OCI-LY3 (cell line): ENCODE data around the gene ARHGAP15.

Source experiments
- H2AFZ ChIP-seq: fragments of 200-600, 300-600 bp; shearing (Covaris generic); 2 replicates; pipeline ENCODE4 v1.6.0; 2014; ENCODE audit warnings: antibody characterized with exemption, low read depth, low read length
- H3K27ac ChIP-seq: fragments of 200-600, 300-600 bp; sonication (generic); 2 replicates; pipeline ENCODE4 v1.5.1; 2014; ENCODE audit warnings: mild to moderate bottlenecking, low read length, moderate library complexity, mixed read lengths
- H3K27me3 ChIP-seq: fragments of 200-600, 300-600 bp; sonication (generic); 2 replicates; pipeline ENCODE4 v1.6.1; 2014; ENCODE audit warnings: low read depth, low read length, mixed read lengths
- H3K36me3 ChIP-seq: fragments of 200-600, 300-600 bp; sonication (generic); replicated peaks from 2 replicates; pipeline ENCODE3; 2014; ENCODE audit warnings: low read depth, low read length, mixed read lengths
- H3K4me1 ChIP-seq: fragments of 300-600, 200-600 bp; sonication (generic); 2 replicates; pipeline ENCODE4 v1.6.1; 2014; ENCODE audit warnings: low read length, mixed read lengths
- H3K4me2 ChIP-seq: fragments of 200-600, 300-600 bp; sonication (generic); 2 replicates; pipeline ENCODE4 v1.6.1; 2014; ENCODE audit warnings: low read length, mixed read lengths
- H3K4me3 ChIP-seq: fragments of 300-600, 200-600 bp; sonication (generic); 2 replicates; pipeline ENCODE4 v1.5.1; 2014; ENCODE audit warnings: antibody characterized with exemption, mild to moderate bottlenecking, low read length, moderate library complexity
- H3K79me2 ChIP-seq: fragments of 300-600, 200-600 bp; shearing (Covaris generic); 2 replicates; pipeline ENCODE4 v1.6.1; 2014; ENCODE audit warnings: mild to moderate bottlenecking, low read length, mixed read lengths
- H3K9ac ChIP-seq: fragments of 300-600, 200-600 bp; shearing (Covaris generic); 2 replicates; pipeline ENCODE4 v1.6.0; 2014; ENCODE audit warnings: mild to moderate bottlenecking, low read length, moderate library complexity
- H3K9me3 ChIP-seq: fragments of 200-600, 300-600 bp; shearing (Covaris generic); 2 replicates; pipeline ENCODE4 v1.6.1; 2014; ENCODE audit warnings: low read length, mixed read lengths; ENCODE audit not compliant: insufficient read depth
- H4K20me1 ChIP-seq: fragments of 200-600, 300-600 bp; sonication (generic); 2 replicates; pipeline ENCODE4 v1.6.1; 2016; ENCODE audit warnings: low read length, mixed read lengths; ENCODE audit not compliant: insufficient read depth
- CTCF ChIP-seq: fragments of 200-600, 300-600 bp; sonication (generic); IDR thresholded peaks from 2 replicates; pipeline ENCODE4 v1.5.1; 2014; ENCODE audit warnings: antibody characterized with exemption, low read length, low read depth
- EZH2phosphoT487 ChIP-seq: fragments of 200-600 bp; shearing (Covaris generic); IDR thresholded peaks from 2 replicates; pipeline ENCODE4 v1.6.1; 2018; ENCODE audit warnings: antibody characterized with exemption, mixed run types, low read depth

Gene ARHGAP15

GRCh38 chr2:143710196-143710595 lies 581.0 kb downstream of the ARHGAP15 start:
- Histone ChIP-seq H3K9me3 (peaks cover 8% of the 10 kb centered on the region; the same call in 1 of the 2 replicates), H2AFZ (no peak overlapping the region), H3K27me3 (no peaks in the 10 kb centered on the region), H3K79me2 (no peaks in the 10 kb centered on the region), H3K4me2 (no peak overlapping the region), H3K27ac (no peak overlapping the region), H3K4me3 (no peak overlapping the region), H3K9ac (no peak overlapping the region), H4K20me1 (no peaks in the 10 kb centered on the region), H3K4me1 (peaks cover 7% of the 10 kb centered on the region), H3K36me3 (peaks cover 40% of the 10 kb centered on the region)
- TF ChIP-seq CTCF (no peak), EZH2phosphoT487 (no peak)

GRCh38 chr2:143710879-143711278 lies 581.7 kb downstream of the ARHGAP15 start:
- H3K4me2 ChIP-seq: no peak overlapping the region
- H3K79me2 ChIP-seq: no peaks in the 10 kb centered on the region
- H4K20me1 ChIP-seq: no peaks in the 10 kb centered on the region
- no peak overlapping the region for H3K27ac ChIP-seq
- no peaks in the 10 kb centered on the region for H3K27me3 ChIP-seq
- H3K9me3 ChIP-seq: peaks cover 8% of the 10 kb centered on the region; the same call in 1 of the 2 replicates
- no peak overlapping the region for H3K9ac ChIP-seq
- no peak overlapping the region for H3K4me3 ChIP-seq
- TF ChIP-seq CTCF: no peak
- no peak for TF ChIP-seq EZH2phosphoT487
- H3K36me3 ChIP-seq: peaks cover 33% of the 10 kb centered on the region
- no peak overlapping the region for H2AFZ ChIP-seq
- H3K4me1 ChIP-seq: no peaks in the 10 kb centered on the region

- Histone ChIP-seq H4K20me1 (no peaks in the 10 kb centered on the region), H3K4me3 (peak overlapping the region; percentile 44; the same call in 1 of the 2 replicates), H3K27ac (no peak overlapping the region), H2AFZ (no peak overlapping the region), H3K27me3 (no peaks in the 10 kb centered on the region), H3K9ac (no peak overlapping the region), H3K79me2 (no peaks in the 10 kb centered on the region), H3K9me3 (peaks cover 3% of the 10 kb centered on the region; the same call in 1 of the 2 replicates), H3K4me1 (peaks cover 28% of the 10 kb centered on the region), H3K36me3 (peaks cover 9% of the 10 kb centered on the region), H3K4me2 (peak overlapping the region; percentile 65)
- TF ChIP-seq CTCF: no peak
- no peak for TF ChIP-seq EZH2phosphoT487
Observed at GRCh38 chr2:143716522-143716921, 587.3 kb downstream of the ARHGAP15 start.

GRCh38 chr2:143717053-143717452 lies 587.8 kb downstream of the ARHGAP15 start:
- Histone ChIP-seq H3K79me2 (no peaks in the 10 kb centered on the region), H4K20me1 (no peaks in the 10 kb centered on the region), H2AFZ (no peak overlapping the region), H3K4me2 (peak overlapping the region; percentile 65), H3K36me3 (peaks cover 4% of the 10 kb centered on the region), H3K9ac (no peak overlapping the region), H3K27me3 (no peaks in the 10 kb centered on the region), H3K4me3 (peak overlapping the region; percentile 44), H3K4me1 (peaks cover 29% of the 10 kb centered on the region), H3K9me3 (no peaks in the 10 kb centered on the region), H3K27ac (no peak overlapping the region)
- TF ChIP-seq EZH2phosphoT487 (no peak), CTCF (no peak)
